Embryonic facial prominence (tissue), 1 donor: ENCODE measurements around the gene TSHZ3.

Experiments
- DNase-seq: peaks from one replicate; pipeline ENCODE4 v3.0.0-alpha.2; 2016; ENCODE audit errors: extremely low spot score

The TSHZ3 gene

GRCh38 chr19:31349160-31349881 lies at the start of gene TSHZ3:
TSHZ3 (minus strand) TSS chr19:31349436; CDS start chr19:31349219, 217 bp downstream.
- DNase-seq: peak; percentile 68

GRCh38 chr19:31397308-31397707 lies 48.1 kb upstream of the TSHZ3 start:
- no peak for DNase-seq

GRCh38 chr19:31392464-31392863 lies 43.2 kb upstream of the TSHZ3 start:
- no peak for DNase-seq

- DNase-seq: no peak
These were observed 42.3 kb upstream of the TSHZ3 start for GRCh38 chr19:31391518-31391917.

GRCh38 chr19:31390711-31391110 lies 41.5 kb upstream of the TSHZ3 start:
- DNase-seq: no peak

- DNase-seq: no peak
These were observed 40.6 kb upstream of the TSHZ3 start for GRCh38 chr19:31389874-31390273.

- DNase-seq: no peak
These were observed 38.6 kb upstream of the TSHZ3 start for GRCh38 chr19:31387717-31388301.

- no peak for DNase-seq
These were observed 37.6 kb upstream of the TSHZ3 start for GRCh38 chr19:31386806-31387205.

- no peak for DNase-seq
These were observed 36.5 kb upstream of the TSHZ3 start for GRCh38 chr19:31385744-31386143.

- DNase-seq: no peak
These were observed 34.3 kb upstream of the TSHZ3 start for GRCh38 chr19:31383553-31383952.

GRCh38 chr19:31380854-31381253 lies 31.6 kb upstream of the TSHZ3 start:
- no peak for DNase-seq

GRCh38 chr19:31378404-31378803 lies 29.2 kb upstream of the TSHZ3 start:
- DNase-seq: no peak

- DNase-seq: no peak
These were observed 28.5 kb upstream of the TSHZ3 start for GRCh38 chr19:31377736-31378135.

GRCh38 chr19:31372246-31372781 lies 23.1 kb upstream of the TSHZ3 start:
- DNase-seq: no peak

GRCh38 chr19:31370216-31370615 lies 21.0 kb upstream of the TSHZ3 start:
- DNase-seq: no peak

GRCh38 chr19:31364963-31365362 lies 15.7 kb upstream of the TSHZ3 start:
- DNase-seq: no peak

- DNase-seq: no peak
These were observed 12.5 kb upstream of the TSHZ3 start for GRCh38 chr19:31361728-31362127.

- no peak for DNase-seq
These were observed 8.1 kb upstream of the TSHZ3 start for GRCh38 chr19:31357315-31357673.

- DNase-seq: no peak
These were observed 7.5 kb upstream of the TSHZ3 start for GRCh38 chr19:31356587-31357314.

- no peak for DNase-seq
These were observed 6.5 kb upstream of the TSHZ3 start for GRCh38 chr19:31355665-31356289.

GRCh38 chr19:31354799-31355664 lies 5.8 kb upstream of the TSHZ3 start:
- DNase-seq: no peak
